Activated CD4-positive, alpha-beta T cell treated with anti-CD3 and anti-CD28 coated beads, Interleukin-2, amount 50 U/mL, for 1 hour (primary cell): Measurements from ENCODE around the gene ZMYND11.

Experiments used
- DNase-seq: peaks from one replicate; pipeline ENCODE4 v3.0.0-alpha.2; 2020

ZMYND11 gene

GRCh38 chr10:201328-201771 lies 66.1 kb downstream of the ZMYND11 start:
- DNase-seq: no peak

GRCh38 chr10:208616-209015 lies 73.4 kb downstream of the ZMYND11 start:
- DNase-seq: no peak

- DNase-seq: no peak
Observed at GRCh38 chr10:209357-209756, 74.1 kb downstream of the ZMYND11 start.

- no peak for DNase-seq
Observed at GRCh38 chr10:210297-210696, 75.0 kb downstream of the ZMYND11 start.

- no peak for DNase-seq
Observed at GRCh38 chr10:215444-215843, 80.2 kb downstream of the ZMYND11 start.

GRCh38 chr10:218798-219197 lies 83.5 kb downstream of the ZMYND11 start:
- no peak for DNase-seq

- DNase-seq: no peak
Observed at GRCh38 chr10:219731-220472, 84.6 kb downstream of the ZMYND11 start.

GRCh38 chr10:224571-224970 lies 89.3 kb downstream of the ZMYND11 start:
- no peak for DNase-seq

GRCh38 chr10:226018-226417 lies 90.8 kb downstream of the ZMYND11 start:
- no peak for DNase-seq

- no peak for DNase-seq
Observed at GRCh38 chr10:227014-227413, 91.8 kb downstream of the ZMYND11 start.

- no peak for DNase-seq
Observed at GRCh38 chr10:228366-228765, 93.1 kb downstream of the ZMYND11 start.

GRCh38 chr10:230758-231157 lies 95.5 kb downstream of the ZMYND11 start:
- DNase-seq: no peak

GRCh38 chr10:232061-232460 lies 96.8 kb downstream of the ZMYND11 start:
- no peak for DNase-seq

- DNase-seq: no peak
Observed at GRCh38 chr10:232878-233277, 97.6 kb downstream of the ZMYND11 start.

GRCh38 chr10:234708-235406 lies 99.6 kb downstream of the ZMYND11 start:
- no peak for DNase-seq

GRCh38 chr10:235915-236314 lies 100.7 kb downstream of the ZMYND11 start:
- no peak for DNase-seq

- DNase-seq: no peak
Observed at GRCh38 chr10:239109-239508, 103.9 kb downstream of the ZMYND11 start.

GRCh38 chr10:241451-241850 lies 106.2 kb downstream of the ZMYND11 start:
- no peak for DNase-seq

- DNase-seq: no peak
Observed at GRCh38 chr10:241966-242643, 106.8 kb downstream of the ZMYND11 start.

- no peak for DNase-seq
Observed at GRCh38 chr10:244227-244626, 109.0 kb downstream of the ZMYND11 start.

- DNase-seq: no peak
Observed at GRCh38 chr10:246431-246830, 111.2 kb downstream of the ZMYND11 start.

- DNase-seq: no peak
Observed at GRCh38 chr10:247480-247879, 112.2 kb downstream of the ZMYND11 start.

GRCh38 chr10:248307-248706 lies 113.1 kb downstream of the ZMYND11 start:
- no peak for DNase-seq

GRCh38 chr10:251982-252582 lies 116.8 kb downstream of the ZMYND11 start:
- DNase-seq: no peak
